Body of pancreas (tissue), 4 donors: ENCODE data around the gene CUEDC2. TPM values are rescaled to one million over a fixed set of nuclear protein-coding genes. Genes with fewer than 3 reads are reported as not detected.

Experiments used
- ATAC-seq: fragments of 150-250 bp; one replicate; pipeline ENCODE4 v1.9.1; 2016
- DNase-seq, 4 donors: peaks; one replicate each; pipeline ENCODE4 v3.0.0-alpha.2; 2019
- H3K27ac ChIP-seq, 4 donors: fragments of 200-600 bp; sonication (generic); 1 replicate in 3 of 4; 2 replicates in 1 of 4; pipeline versions ENCODE4 v1.5.1 to v1.6.1; 2016 to 2019; ENCODE audit warnings: mild to moderate bottlenecking in 1 of 4, mixed read lengths in 1 of 4, moderate library complexity in 1 of 4
- H3K27me3 ChIP-seq, 2 donors: fragments of 200-600 bp; sonication (generic); one replicate each; pipeline ENCODE4 v1.6.0; 2016; ENCODE audit warnings: mild to moderate bottlenecking in 1 of 2
- H3K36me3 ChIP-seq, 2 donors: fragments of 200-600 bp; sonication (generic); replicated peaks in 1 of 2; 2 replicates each; pipeline ENCODE4 v1.5.1; 2016; ENCODE audit warnings: low read depth in 2 of 2; ENCODE audit not compliant: insufficient read depth in 1 of 2
- H3K4me1 ChIP-seq: fragments of 200-600 bp; sonication (generic); one replicate; pipeline ENCODE4 v1.6.0; 2016
- H3K4me3 ChIP-seq, 2 donors: fragments of 200-600 bp; sonication (generic); 1 replicate in 1 of 2; 2 replicates in 1 of 2; pipeline ENCODE4 v1.5.1; 2016 to 2019
- H3K9me3 ChIP-seq, 3 donors: fragments of 200-600 bp; sonication (generic); 1 replicate in 2 of 3; 2 replicates in 1 of 3; pipeline ENCODE4 v1.5.1; 2016
- POLR2A ChIP-seq, 3 donors: fragments of 450-650 bp; IDR thresholded peaks; one replicate each; pipeline ENCODE4 v1.6.1; 2016; ENCODE audit warnings: antibody characterized with exemption in 3 of 3, mild to moderate bottlenecking in 2 of 3
- WGBS, 2 donors: methylation state at CpG; one replicate each; pipeline ENCODE4 v1.1.5; 2017; 5-methylcytosine and 5-hydroxymethylcytosine counted together
- intact Hi-C: fragments of 100-400 bp; cut with DNase I; formaldehyde crosslinking; loops from one replicate; pipeline ENCODE4 v1.15.1; 2023
- total RNA-seq, 2 donors: library from RNA; depleted of rRNA; stranded (reverse); fragments of >200 nt; gene quantifications; one replicate each; pipeline ENCODE4 v1.1.0, GENCODE V29; 2016
- TF ChIP-seq, protein P1 (sequence below), 7 experiments: fragments of 450-650 bp in 4 of 7; fragments of 200-600 bp in 3 of 7; sonication (generic) in 3 of 7; IDR thresholded peaks; one replicate each; pipeline ENCODE4 v1.5.1; 2016 to 2019; ENCODE audit warnings: antibody characterized with exemption in 7 of 7

The CUEDC2 gene
- total RNA-seq, 2 donors from 2014 or later, result 30.3 to 35.5 TPM

DNA sequence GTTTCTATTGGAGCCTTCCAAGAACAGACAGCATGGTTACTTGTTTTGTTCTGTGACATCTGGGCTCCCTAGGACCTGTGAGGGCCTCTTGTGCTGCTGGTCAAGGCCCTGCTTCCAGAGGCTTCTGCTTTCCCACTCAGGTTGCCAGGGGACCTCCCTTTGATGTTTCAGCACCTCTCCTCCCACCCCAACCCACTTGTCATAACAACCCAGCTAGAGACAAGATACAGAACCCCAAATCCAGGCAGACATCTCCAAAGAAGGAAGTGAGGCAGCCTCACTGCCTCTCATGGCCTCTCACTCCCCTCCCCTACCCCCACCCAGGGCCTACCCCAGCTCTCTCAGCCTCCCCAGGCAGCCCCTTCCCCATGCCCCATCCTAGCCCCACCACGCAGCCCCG, 25.6 kb downstream of the CUEDC2 start:
- H3K27me3 ChIP-seq, result peaks cover 0 to 21% of the 10 kb centered on the region in 2 donors
- peaks cover 25% of the 10 kb centered on the region for H3K4me1 ChIP-seq
- H3K4me3 ChIP-seq, result no peak overlapping the region
- no peak for TF ChIP-seq POLR2A (IDR thresholded peaks at IDR 0.05)
- TF ChIP-seq, protein P1, sequence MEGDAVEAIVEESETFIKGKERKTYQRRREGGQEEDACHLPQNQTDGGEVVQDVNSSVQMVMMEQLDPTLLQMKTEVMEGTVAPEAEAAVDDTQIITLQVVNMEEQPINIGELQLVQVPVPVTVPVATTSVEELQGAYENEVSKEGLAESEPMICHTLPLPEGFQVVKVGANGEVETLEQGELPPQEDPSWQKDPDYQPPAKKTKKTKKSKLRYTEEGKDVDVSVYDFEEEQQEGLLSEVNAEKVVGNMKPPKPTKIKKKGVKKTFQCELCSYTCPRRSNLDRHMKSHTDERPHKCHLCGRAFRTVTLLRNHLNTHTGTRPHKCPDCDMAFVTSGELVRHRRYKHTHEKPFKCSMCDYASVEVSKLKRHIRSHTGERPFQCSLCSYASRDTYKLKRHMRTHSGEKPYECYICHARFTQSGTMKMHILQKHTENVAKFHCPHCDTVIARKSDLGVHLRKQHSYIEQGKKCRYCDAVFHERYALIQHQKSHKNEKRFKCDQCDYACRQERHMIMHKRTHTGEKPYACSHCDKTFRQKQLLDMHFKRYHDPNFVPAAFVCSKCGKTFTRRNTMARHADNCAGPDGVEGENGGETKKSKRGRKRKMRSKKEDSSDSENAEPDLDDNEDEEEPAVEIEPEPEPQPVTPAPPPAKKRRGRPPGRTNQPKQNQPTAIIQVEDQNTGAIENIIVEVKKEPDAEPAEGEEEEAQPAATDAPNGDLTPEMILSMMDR (IDR thresholded peaks at IDR 0.05), result no peak
- intact Hi-C loops, result no loop called here
- 73 to 100% methylated on average over 1 to 2 of the region's 2 CpGs for WGBS, 2 donors
- no peak overlapping the region for H3K27ac ChIP-seq
- H3K9me3 ChIP-seq, result no peaks in the 10 kb centered on the region
- H3K36me3 ChIP-seq, result peaks cover 0 to 1% of the 10 kb centered on the region in 2 donors
- ATAC-seq (no peak), DNase-seq (no peak)

DNA sequence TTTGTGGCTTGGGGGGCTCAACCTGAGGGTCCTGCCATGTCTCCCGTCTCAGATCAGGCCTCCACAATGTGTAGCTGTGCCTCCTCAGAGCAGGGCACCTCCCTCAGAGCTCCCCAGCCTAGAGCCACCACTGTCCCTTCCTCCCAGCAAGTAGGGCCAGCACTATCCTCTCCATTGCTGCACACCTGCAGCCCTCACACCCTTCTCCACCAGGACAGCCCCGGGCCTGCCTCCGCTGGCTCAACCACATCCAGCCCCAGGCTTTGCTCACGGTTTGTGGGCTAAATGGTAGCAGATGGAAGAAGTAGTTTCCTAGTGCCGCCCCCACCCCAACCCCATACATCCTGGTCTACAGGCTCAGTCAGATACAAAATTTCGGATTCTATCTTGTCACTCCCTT, 26.7 kb downstream of the CUEDC2 start:
- no peak for ATAC-seq
- no peak overlapping the region for H3K27ac ChIP-seq
- H3K4me3 ChIP-seq, result no peak overlapping the region
- TF ChIP-seq POLR2A (IDR thresholded peaks at IDR 0.05), result no peak
- TF ChIP-seq, protein P1 (IDR thresholded peaks at IDR 0.05), result no peak
- peaks cover 0 to 13% of the 10 kb centered on the region in 2 donors for H3K27me3 ChIP-seq
- H3K36me3 ChIP-seq, result peaks cover 0 to 7% of the 10 kb centered on the region in 2 donors
- H3K4me1 ChIP-seq, result peaks cover 21% of the 10 kb centered on the region
- no peaks in the 10 kb centered on the region for H3K9me3 ChIP-seq
- 69 to 71% methylated on average over 5 to 6 of the region's 6 CpGs for WGBS, 2 donors
- intact Hi-C loops, result no loop called here
- DNase-seq, result no peak

- TF ChIP-seq, protein P1 (IDR thresholded peaks at IDR 0.05), result no peak
- TF ChIP-seq POLR2A (IDR thresholded peaks at IDR 0.05), result no peak
- Histone ChIP-seq H3K4me1 (peaks cover 16% of the 10 kb centered on the region), H3K4me3 (no peak overlapping the region), H3K9me3 (no peaks in the 10 kb centered on the region), H3K36me3 (peaks cover 0 to 7% of the 10 kb centered on the region in 2 donors), H3K27me3 (peaks cover 0 to 8% of the 10 kb centered on the region in 2 donors), H3K27ac (no peak overlapping the region)
- intact Hi-C loops, result no loop called here
- 68 to 83% methylated on average over 8 to 19 of the region's 19 CpGs for WGBS, 2 donors
- ATAC-seq (no peak), DNase-seq (no peak)
These were observed 27.2 kb downstream of the CUEDC2 start for GRCh38 chr10:102405108-102405571.

GRCh38 chr10:102404361-102405107, 27.8 kb downstream of the CUEDC2 start:
- H3K4me3 ChIP-seq, result no peak overlapping the region
- TF ChIP-seq, protein P1 (IDR thresholded peaks at IDR 0.05), result no peak
- TF ChIP-seq POLR2A (IDR thresholded peaks at IDR 0.05), result no peak
- H3K4me1 ChIP-seq, result peaks cover 19% of the 10 kb centered on the region
- DNase-seq (no peak), ATAC-seq (no peak)
- no peak overlapping the region for H3K27ac ChIP-seq
- peaks cover 0 to 4% of the 10 kb centered on the region in 2 donors for H3K27me3 ChIP-seq
- intact Hi-C loops, result no loop called here
- 73 to 83% methylated on average over 11 to 17 of the region's 17 CpGs for WGBS, 2 donors
- H3K36me3 ChIP-seq, result peaks cover 0 to 7% of the 10 kb centered on the region in 2 donors
- H3K9me3 ChIP-seq, result no peaks in the 10 kb centered on the region
